ENCODE measurements around the gene FGFBP3. TPM values are rescaled to one million over a fixed set of nuclear protein-coding genes. Genes with fewer than 3 reads are reported as not detected.

Gene FGFBP3
- total RNA-seq: 1 to 10 TPM in 1 of 2 donors, under 1 TPM in 1; 0.25 to 1.5 TPM

GRCh38 chr10:91909117-91909677, at the start of gene FGFBP3:
Gene FGFBP3 (minus strand): TSS chr10:91909486. CDS start chr10:91908969, 517 bp downstream.
- Mint-ChIP-seq H3K9me3 (no peaks in the 10 kb centered on the region), H3K36me3 (no peaks in the 10 kb centered on the region), H3K27ac (peak within 1 kb of the TSS; percentile 44 to 81)
- ATAC-seq (peak; percentile 45 to 49), DNase-seq (ENCODE audit: low spot score in 2 of 2) (peak in 1 of 2 donors; percentile 43)

DNA sequence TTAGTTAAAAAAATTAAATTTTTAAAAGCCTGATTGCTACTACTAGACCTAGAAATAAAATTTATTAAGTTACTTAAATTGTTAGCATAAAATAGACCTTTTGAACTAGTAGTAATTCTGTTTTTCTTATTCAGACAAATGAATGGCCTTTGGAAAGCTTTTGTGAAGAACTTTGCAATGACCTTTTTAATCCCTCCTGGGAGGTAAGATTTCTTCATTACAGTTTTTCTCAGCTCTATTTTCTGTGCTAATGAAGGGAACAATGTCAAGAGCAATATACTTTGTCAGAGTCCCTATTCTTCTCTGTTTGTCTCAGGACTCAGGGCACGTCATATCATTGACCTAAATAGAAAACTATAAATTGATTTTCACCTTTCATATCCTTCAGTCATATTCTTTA, 47.8 kb upstream of the FGFBP3 start:
- peak overlapping the region in 1 of 2 donors; percentile 39 for H3K27ac Mint-ChIP-seq
- no peak for ATAC-seq
- H3K36me3 Mint-ChIP-seq: peaks cover 10 to 37% of the 10 kb centered on the region in 2 donors
- no peaks in the 10 kb centered on the region for H3K9me3 Mint-ChIP-seq
- no peak for DNase-seq (ENCODE audit: low spot score in 2 of 2)

- no peak for ATAC-seq
- Mint-ChIP-seq H3K27ac (no peak overlapping the region), H3K9me3 (no peaks in the 10 kb centered on the region), H3K36me3 (peaks cover 11 to 34% of the 10 kb centered on the region in 2 donors)
- no peak for DNase-seq (ENCODE audit: low spot score in 2 of 2)
These were observed 45.8 kb upstream of the FGFBP3 start for GRCh38 chr10:91955114-91955513.

DNA sequence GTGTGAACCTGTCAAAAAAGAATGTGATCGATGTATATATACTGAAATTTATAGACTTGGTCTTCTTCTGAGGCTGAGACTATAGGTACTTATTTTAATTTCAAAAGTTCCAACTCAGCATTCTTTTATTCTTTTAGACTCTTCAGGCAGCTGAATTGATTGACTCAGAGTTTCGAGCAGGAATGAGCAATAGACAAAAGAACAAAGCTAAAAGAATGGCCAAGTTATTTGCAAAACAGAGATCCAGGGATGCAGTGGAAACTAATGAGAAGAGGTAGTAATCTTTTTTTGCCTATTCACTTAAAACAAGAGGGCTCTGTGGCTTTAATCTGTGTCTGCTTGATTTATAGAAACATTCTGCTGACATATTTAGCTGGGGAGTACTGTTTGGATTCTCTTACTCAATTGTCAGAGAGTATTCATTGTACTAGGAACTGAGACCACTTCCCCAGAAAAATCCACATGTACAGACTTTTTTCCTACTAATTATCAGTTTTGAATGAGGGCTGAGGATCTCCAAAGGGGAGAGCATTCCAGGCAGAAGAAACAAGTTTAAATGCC, 44.4 kb upstream of the FGFBP3 start:
- ATAC-seq (no peak), DNase-seq (ENCODE audit: low spot score in 2 of 2) (no peak)
- peaks cover 11 to 22% of the 10 kb centered on the region in 2 donors for H3K36me3 Mint-ChIP-seq
- H3K9me3 Mint-ChIP-seq: no peaks in the 10 kb centered on the region
- H3K27ac Mint-ChIP-seq: no peak overlapping the region

- peak; percentile 98 to 99 for ATAC-seq
- peak in 1 of 2 donors; percentile 9 for DNase-seq (ENCODE audit: low spot score in 2 of 2)
- Mint-ChIP-seq H3K36me3 (peaks cover 0 to 29% of the 10 kb centered on the region in 2 donors), H3K9me3 (no peaks in the 10 kb centered on the region), H3K27ac (peak overlapping the region; percentile 84 to 96)
These were observed 35.8 kb upstream of the FGFBP3 start for GRCh38 chr10:91944880-91945630.

DNA sequence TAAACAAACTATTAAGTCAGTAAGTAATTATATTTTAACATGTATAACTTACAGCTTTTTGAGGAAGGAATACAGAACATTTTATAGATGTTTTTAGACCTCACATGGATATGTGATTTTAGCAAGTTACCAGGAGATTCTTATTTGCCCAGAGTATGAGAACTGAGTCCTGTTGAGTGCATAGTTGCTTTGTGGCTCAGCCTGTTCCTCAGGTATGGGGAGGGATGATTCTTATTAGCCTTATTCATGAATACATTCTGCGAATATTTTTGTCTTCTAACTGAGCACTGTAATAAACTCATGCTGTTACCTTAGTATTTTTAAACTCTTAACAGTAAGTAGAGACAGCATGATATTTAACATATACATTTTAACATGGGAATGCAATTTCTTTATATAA, 32.1 kb upstream of the FGFBP3 start:
- H3K27ac Mint-ChIP-seq: no peak overlapping the region
- no peak for DNase-seq (ENCODE audit: low spot score in 2 of 2)

DNA sequence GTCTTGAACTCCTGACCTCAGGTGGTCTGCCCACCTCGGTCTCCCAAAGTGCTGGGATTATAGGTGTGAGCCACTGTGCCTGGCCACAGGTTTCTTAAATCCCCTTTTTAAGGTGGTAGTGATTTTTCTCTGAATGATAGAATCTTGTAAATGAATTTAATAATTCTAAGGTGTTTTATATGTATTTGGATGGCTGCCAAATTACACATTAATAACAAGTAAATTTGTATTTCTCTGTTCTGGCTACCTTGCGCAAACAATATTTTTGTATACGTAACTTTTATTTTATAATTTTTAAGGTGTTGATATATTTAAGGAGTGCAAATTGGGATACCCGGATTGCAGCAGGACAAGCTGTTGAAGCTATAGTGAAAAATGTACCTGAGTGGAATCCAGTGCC, 30.4 kb upstream of the FGFBP3 start:
- DNase-seq (ENCODE audit: low spot score in 2 of 2): no peak
- Mint-ChIP-seq H3K36me3 (peaks cover 6 to 35% of the 10 kb centered on the region in 2 donors), H3K9me3 (no peaks in the 10 kb centered on the region), H3K27ac (no peak overlapping the region)
- ATAC-seq: no peak

More for the DNA sequence above, 32.1 kb upstream of the FGFBP3 start:
- Mint-ChIP-seq H3K36me3 (peaks cover 2 to 30% of the 10 kb centered on the region in 2 donors), H3K9me3 (no peaks in the 10 kb centered on the region)
- ATAC-seq: no peak

- Mint-ChIP-seq H3K9me3 (no peaks in the 10 kb centered on the region), H3K36me3 (peaks cover 6 to 58% of the 10 kb centered on the region in 2 donors)
These were observed 26.6 kb upstream of the FGFBP3 start for GRCh38 chr10:91935886-91936285.

GRCh38 chr10:91932737-91933136, 23.5 kb upstream of the FGFBP3 start:
- Mint-ChIP-seq H3K36me3 (peaks cover 6 to 58% of the 10 kb centered on the region in 2 donors), H3K27ac (no peak overlapping the region), H3K9me3 (no peaks in the 10 kb centered on the region)
- ATAC-seq (no peak), DNase-seq (ENCODE audit: low spot score in 2 of 2) (no peak)

More at GRCh38 chr10:91935886-91936285, 26.6 kb upstream of the FGFBP3 start:
- no peak overlapping the region for H3K27ac Mint-ChIP-seq
- ATAC-seq: no peak
- no peak for DNase-seq (ENCODE audit: low spot score in 2 of 2)

DNA sequence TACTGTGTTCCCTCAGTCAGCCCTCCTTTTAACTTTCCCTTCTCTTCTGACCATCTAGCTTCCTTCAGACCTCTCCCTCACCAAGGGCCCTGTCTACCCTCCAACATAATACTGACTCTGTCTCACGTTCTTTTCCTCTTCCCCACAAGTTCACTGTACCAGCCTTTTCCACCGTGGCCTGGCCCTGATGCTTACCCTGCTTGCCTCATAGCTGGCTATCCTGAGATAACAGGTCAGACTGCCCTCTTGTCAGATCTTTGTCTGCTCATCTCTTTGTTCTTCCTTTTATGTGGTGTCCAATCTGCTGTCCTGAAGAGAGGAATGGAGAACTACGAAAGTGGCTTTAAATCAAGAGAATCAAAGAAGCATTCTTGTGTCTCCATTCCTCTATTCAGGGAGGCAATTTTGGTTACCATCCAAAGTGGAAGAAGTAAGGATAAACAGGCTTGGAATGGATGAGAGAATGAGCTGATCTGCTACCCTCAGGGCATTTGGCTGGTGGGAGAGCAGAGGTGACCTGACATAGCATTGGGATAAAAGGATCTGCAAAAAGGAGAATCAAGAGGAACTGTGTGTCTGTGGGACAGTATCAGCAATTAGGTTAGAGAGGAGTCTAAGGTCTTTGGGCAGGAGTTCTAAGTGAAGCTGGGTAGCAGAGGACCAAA, 22.4 kb upstream of the FGFBP3 start:
- DNase-seq (ENCODE audit: low spot score in 2 of 2) (no peak), ATAC-seq (no peak)
- H3K9me3 Mint-ChIP-seq: no peaks in the 10 kb centered on the region
- peaks cover 10 to 57% of the 10 kb centered on the region in 2 donors for H3K36me3 Mint-ChIP-seq
- H3K27ac Mint-ChIP-seq: no peak overlapping the region

DNA sequence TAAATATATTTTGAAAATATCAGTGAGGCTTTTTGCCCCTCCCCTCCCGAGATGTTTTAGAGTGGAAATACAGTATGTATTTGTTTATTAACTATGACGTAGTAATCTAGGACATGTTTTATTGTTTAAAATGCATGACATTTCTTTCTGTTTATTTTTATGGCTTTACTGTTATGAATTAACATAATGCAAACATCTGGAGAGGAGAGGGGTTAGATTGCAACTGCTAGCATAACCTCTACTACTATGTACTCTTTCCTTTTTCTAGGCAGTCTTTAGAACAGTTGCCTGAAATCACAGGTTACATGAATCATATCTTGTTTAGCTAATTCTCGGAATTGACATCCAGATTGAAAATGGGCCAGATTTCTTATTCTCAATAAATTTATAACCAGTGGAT, 21.7 kb upstream of the FGFBP3 start:
- H3K36me3 Mint-ChIP-seq: peaks cover 9 to 57% of the 10 kb centered on the region in 2 donors
- H3K27ac Mint-ChIP-seq: no peak overlapping the region
- DNase-seq (ENCODE audit: low spot score in 2 of 2) (no peak), ATAC-seq (no peak)
- H3K9me3 Mint-ChIP-seq: no peaks in the 10 kb centered on the region

DNA sequence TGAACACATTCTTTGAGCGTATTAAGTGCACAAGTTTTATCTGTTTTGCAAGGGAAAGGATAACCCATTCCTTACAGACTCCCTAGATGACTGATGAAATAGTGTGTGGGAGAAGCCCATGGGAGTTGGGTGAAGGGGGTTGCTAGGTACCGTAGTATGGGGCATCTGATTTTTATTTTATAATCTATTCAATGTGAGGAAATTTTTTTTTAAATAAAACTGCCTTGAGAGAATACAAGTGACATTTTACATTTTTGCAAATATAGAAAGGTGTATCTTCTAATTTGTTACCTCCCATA, 15.7 kb upstream of the FGFBP3 start:
- peaks cover 18 to 28% of the 10 kb centered on the region in 2 donors for H3K36me3 Mint-ChIP-seq
- peak overlapping the region in 1 of 2 donors; percentile 100 for H3K27ac Mint-ChIP-seq
- no peak for ATAC-seq
- no peak for DNase-seq (ENCODE audit: low spot score in 2 of 2)
- no peaks in the 10 kb centered on the region for H3K9me3 Mint-ChIP-seq

- no peaks in the 10 kb centered on the region for H3K9me3 Mint-ChIP-seq
- peaks cover 18 to 28% of the 10 kb centered on the region in 2 donors for H3K36me3 Mint-ChIP-seq
- ATAC-seq: peak in 1 of 2 donors; percentile 25
- H3K27ac Mint-ChIP-seq: peak overlapping the region; percentile 96 to 100
- no peak for DNase-seq (ENCODE audit: low spot score in 2 of 2)
These were observed 15.1 kb upstream of the FGFBP3 start for GRCh38 chr10:91924212-91925021.

- peak within 1 kb of the TSS; percentile 99 to 100 for H3K27ac Mint-ChIP-seq
- DNase-seq (ENCODE audit: low spot score in 2 of 2) (peak; percentile 83 to 90), ATAC-seq (peak; percentile 98 to 99)
- no peaks in the 10 kb centered on the region for H3K9me3 Mint-ChIP-seq
- peaks cover 18 to 28% of the 10 kb centered on the region in 2 donors for H3K36me3 Mint-ChIP-seq
These were observed 14.3 kb upstream of the FGFBP3 start, which contains the start of gene BTAF1 for GRCh38 chr10:91923371-91924211. Gene BTAF1 (plus strand): TSS chr10:91923770. CDS start chr10:91924077, 307 bp downstream.

DNA sequence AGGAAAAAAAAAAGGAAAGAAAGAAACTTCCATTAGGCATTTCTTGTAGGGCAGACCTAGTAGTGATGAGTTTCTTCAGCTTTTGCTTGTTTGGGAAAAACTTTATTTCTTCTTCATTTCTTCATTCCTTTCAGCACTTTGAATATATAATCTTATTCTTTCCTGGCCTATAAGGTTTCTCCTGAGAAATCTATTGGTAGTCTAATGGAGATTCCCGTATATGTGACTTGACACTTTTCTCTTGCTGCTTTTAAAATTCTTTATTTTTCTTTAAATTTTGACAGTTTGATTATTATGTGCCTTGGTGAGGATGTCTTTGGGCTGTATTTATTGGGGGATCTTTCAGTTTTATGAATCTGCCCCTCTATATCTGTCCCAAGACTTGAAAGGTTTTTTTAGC, 10.4 kb upstream of the FGFBP3 start:
- DNase-seq (ENCODE audit: low spot score in 2 of 2): no peak
- Mint-ChIP-seq H3K27ac (no peak overlapping the region), H3K36me3 (peaks cover 7 to 8% of the 10 kb centered on the region in 2 donors), H3K9me3 (no peaks in the 10 kb centered on the region)
- no peak for ATAC-seq

Measured in activated naive CD4-positive, alpha-beta T cell treated with anti-CD3 and anti-CD28 coated beads, Interleukin-2, amount 50 U/mL, for 72 hours (primary cell).